Mesendoderm (in vitro differentiated cells): Measurements from ENCODE around the gene PLPP7.
"Not testable (repeated sequence)": the region's sequence is repeated elsewhere in the genome, so short reads cannot be mapped to it uniquely, and the experiment has no call there.

Experiments used
- DNase-seq: peaks from one replicate; pipeline ENCODE4 v3.0.0; 2013
- H2AK5ac ChIP-seq: 2 replicates; pipeline ENCODE4 v1.6.1; 2013; ENCODE audit warnings: low read length, inconsistent platforms
- H2BK120ac ChIP-seq: 2 replicates; pipeline ENCODE4 v1.6.1; 2013; ENCODE audit warnings: low read depth, mild to moderate bottlenecking, low read length, moderate library complexity, mixed read lengths
- H2BK15ac ChIP-seq: replicated peaks from 2 replicates; pipeline ENCODE4 v1.6.1; 2013; ENCODE audit warnings: low read depth, mild to moderate bottlenecking, moderate library complexity
- H2BK5ac ChIP-seq: 2 replicates; pipeline ENCODE4 v1.6.1; 2013; ENCODE audit warnings: low read length, inconsistent platforms
- H3K18ac ChIP-seq: 2 replicates; pipeline ENCODE4 v1.6.1; 2013; ENCODE audit warnings: mild to moderate bottlenecking, low read length, mixed read lengths
- H3K23ac ChIP-seq: one replicate; pipeline ENCODE4 v1.6.1; 2013; ENCODE audit warnings: low read length
- H3K27ac ChIP-seq: 2 replicates; pipeline ENCODE4 v1.5.1; 2013; ENCODE audit warnings: low read depth, mild to moderate bottlenecking, inconsistent platforms, low read length, moderate library complexity
- H3K27me3 ChIP-seq: 2 replicates; pipeline ENCODE4 v1.6.1; 2013; ENCODE audit warnings: low read length, control low read depth, mild to moderate bottlenecking, inconsistent platforms; ENCODE audit not compliant: insufficient read depth, poor library complexity
- H3K36me3 ChIP-seq: 2 replicates; pipeline ENCODE4 v1.6.1; 2013; ENCODE audit warnings: low read length, inconsistent platforms; ENCODE audit not compliant: control insufficient read depth, insufficient read depth
- H3K4ac ChIP-seq: one replicate; pipeline ENCODE4 v1.6.1; 2013; ENCODE audit warnings: low read depth, mild to moderate bottlenecking, low read length, moderate library complexity
- H3K4me1 ChIP-seq: 2 replicates; pipeline ENCODE4 v1.6.1; 2013; ENCODE audit warnings: low read depth, low read length, inconsistent platforms; ENCODE audit not compliant: control insufficient read depth
- H3K4me2 ChIP-seq: 2 replicates; pipeline ENCODE4 v1.6.1; 2013; ENCODE audit warnings: low read length
- H3K4me3 ChIP-seq: 2 replicates; pipeline ENCODE4 v1.5.1; 2013; ENCODE audit warnings: mild to moderate bottlenecking, low read length
- H3K56ac ChIP-seq: one replicate; pipeline ENCODE4 v1.6.1; 2013; ENCODE audit warnings: low read length
- H3K79me1 ChIP-seq: 2 replicates; pipeline ENCODE4 v1.6.1; 2013; ENCODE audit warnings: low read length, inconsistent platforms
- H3K79me2 ChIP-seq: 2 replicates; pipeline ENCODE4 v1.6.1; 2013; ENCODE audit warnings: mild to moderate bottlenecking, low read length; ENCODE audit not compliant: control insufficient read depth, insufficient read depth
- H3K9ac ChIP-seq: 2 replicates; pipeline ENCODE4 v1.6.1; 2013; ENCODE audit warnings: low read length, inconsistent platforms
- H4K5ac ChIP-seq: one replicate; pipeline ENCODE4 v1.6.1; 2013; ENCODE audit warnings: low read length
- H4K8ac ChIP-seq: one replicate; pipeline ENCODE4 v1.6.1; 2013; ENCODE audit warnings: low read depth, mild to moderate bottlenecking, control low read depth, low read length, moderate library complexity
- WGBS: extraction: QIAGEN DNeasy Blood & Tissue Kit; methylation state at CpG from one replicate; pipeline ENCODE4 v1.1.7; 2013; ENCODE audit warnings: low lambda C conversion rate, missing lambda C conversion rate; ENCODE audit not compliant: insufficient coverage; ENCODE audit errors: extremely low coverage; 5-methylcytosine and 5-hydroxymethylcytosine counted together

PLPP7 gene

DNA sequence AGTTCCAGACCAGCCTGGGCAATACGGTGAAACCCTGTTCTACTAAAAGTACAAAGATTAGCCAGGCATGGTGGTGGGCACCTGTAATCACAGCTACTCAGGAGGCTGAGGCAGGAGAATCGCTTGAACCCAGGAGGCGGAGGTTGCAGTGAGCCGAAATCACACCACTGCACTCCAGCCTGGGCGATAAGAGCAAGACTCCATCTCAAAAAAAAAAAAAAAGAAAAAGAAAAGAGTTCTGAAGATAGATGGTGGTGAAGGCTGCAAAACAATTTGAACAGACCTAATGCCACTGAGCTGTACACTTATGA lies 26.5 kb upstream of the PLPP7 start:
- not testable (repeated sequence) for H4K5ac ChIP-seq, H3K18ac ChIP-seq, H3K23ac ChIP-seq, H2BK15ac ChIP-seq, H3K4me2 ChIP-seq, H4K8ac ChIP-seq, H2AK5ac ChIP-seq, H3K4me3 ChIP-seq, H3K27ac ChIP-seq, H3K56ac ChIP-seq, DNase-seq, H2BK120ac ChIP-seq, H3K4me1 ChIP-seq, H3K4ac ChIP-seq, H3K79me2 ChIP-seq, H3K9ac ChIP-seq, H3K36me3 ChIP-seq, H3K27me3 ChIP-seq, H3K79me1 ChIP-seq, H2BK5ac ChIP-seq
- WGBS, result no CpG with 5 or more reads among the region's 5 CpGs

GRCh38 chr9:131263701-131264100 lies 25.8 kb upstream of the PLPP7 start:
- no peak overlapping the region for H3K4ac ChIP-seq
- no peak overlapping the region for H3K4me2 ChIP-seq
- H3K23ac ChIP-seq, result no peak overlapping the region
- no peak overlapping the region for H2AK5ac ChIP-seq
- H3K4me3 ChIP-seq, result no peak overlapping the region
- no peak overlapping the region for H4K8ac ChIP-seq
- no peak overlapping the region for H2BK120ac ChIP-seq
- no CpG with 5 or more reads among the region's 6 CpGs for whole genome bisulfite sequencing
- no peak overlapping the region for H3K27ac ChIP-seq
- H4K5ac ChIP-seq, result no peak overlapping the region
- H3K79me2 ChIP-seq, result no peaks in the 10 kb centered on the region
- no peak overlapping the region for H3K56ac ChIP-seq
- no peak overlapping the region for H2BK5ac ChIP-seq
- H3K9ac ChIP-seq, result no peak overlapping the region
- no peaks in the 10 kb centered on the region for H3K27me3 ChIP-seq
- no peak overlapping the region for H2BK15ac ChIP-seq
- no peaks in the 10 kb centered on the region for H3K79me1 ChIP-seq
- H3K36me3 ChIP-seq, result no peaks in the 10 kb centered on the region
- DNase-seq, result no peak
- H3K18ac ChIP-seq, result no peak overlapping the region
- H3K4me1 ChIP-seq, result no peaks in the 10 kb centered on the region

GRCh38 chr9:131264231-131264630 lies 25.3 kb upstream of the PLPP7 start:
- no peak overlapping the region for H2AK5ac ChIP-seq
- H2BK120ac ChIP-seq, result no peak overlapping the region
- no peak overlapping the region for H3K4me3 ChIP-seq
- H3K23ac ChIP-seq, result no peak overlapping the region
- no peak for DNase-seq
- no peak overlapping the region for H3K18ac ChIP-seq
- H3K79me1 ChIP-seq, result no peaks in the 10 kb centered on the region
- no CpG with 5 or more reads among the region's 11 CpGs for WGBS
- no peak overlapping the region for H3K27ac ChIP-seq
- H3K79me2 ChIP-seq, result no peaks in the 10 kb centered on the region
- H3K4me2 ChIP-seq, result no peak overlapping the region
- no peak overlapping the region for H3K9ac ChIP-seq
- no peak overlapping the region for H3K56ac ChIP-seq
- no peaks in the 10 kb centered on the region for H3K27me3 ChIP-seq
- no peak overlapping the region for H2BK5ac ChIP-seq
- H4K5ac ChIP-seq, result no peak overlapping the region
- H3K36me3 ChIP-seq, result no peaks in the 10 kb centered on the region
- H3K4ac ChIP-seq, result no peak overlapping the region
- no peaks in the 10 kb centered on the region for H3K4me1 ChIP-seq
- no peak overlapping the region for H4K8ac ChIP-seq
- H2BK15ac ChIP-seq, result no peak overlapping the region

- no peak overlapping the region for H3K4ac ChIP-seq
- H3K79me2 ChIP-seq, result no peaks in the 10 kb centered on the region
- no peak overlapping the region for H2AK5ac ChIP-seq
- no peak overlapping the region for H3K4me3 ChIP-seq
- no peak for DNase-seq
- H3K4me2 ChIP-seq, result no peak overlapping the region
- no peak overlapping the region for H4K8ac ChIP-seq
- H3K4me1 ChIP-seq, result no peaks in the 10 kb centered on the region
- H2BK120ac ChIP-seq, result no peak overlapping the region
- H3K27ac ChIP-seq, result no peak overlapping the region
- H4K5ac ChIP-seq, result no peak overlapping the region
- H2BK5ac ChIP-seq, result no peak overlapping the region
- no peak overlapping the region for H3K56ac ChIP-seq
- H3K79me1 ChIP-seq, result no peaks in the 10 kb centered on the region
- no peak overlapping the region for H3K18ac ChIP-seq
- no peak overlapping the region for H3K9ac ChIP-seq
- no peak overlapping the region for H2BK15ac ChIP-seq
- WGBS, result no CpG with 5 or more reads among the region's 26 CpGs
- H3K36me3 ChIP-seq, result no peaks in the 10 kb centered on the region
- H3K23ac ChIP-seq, result no peak overlapping the region
- H3K27me3 ChIP-seq, result no peaks in the 10 kb centered on the region
Measured at GRCh38 chr9:131266266-131267229, 23.0 kb upstream of the PLPP7 start.

DNA sequence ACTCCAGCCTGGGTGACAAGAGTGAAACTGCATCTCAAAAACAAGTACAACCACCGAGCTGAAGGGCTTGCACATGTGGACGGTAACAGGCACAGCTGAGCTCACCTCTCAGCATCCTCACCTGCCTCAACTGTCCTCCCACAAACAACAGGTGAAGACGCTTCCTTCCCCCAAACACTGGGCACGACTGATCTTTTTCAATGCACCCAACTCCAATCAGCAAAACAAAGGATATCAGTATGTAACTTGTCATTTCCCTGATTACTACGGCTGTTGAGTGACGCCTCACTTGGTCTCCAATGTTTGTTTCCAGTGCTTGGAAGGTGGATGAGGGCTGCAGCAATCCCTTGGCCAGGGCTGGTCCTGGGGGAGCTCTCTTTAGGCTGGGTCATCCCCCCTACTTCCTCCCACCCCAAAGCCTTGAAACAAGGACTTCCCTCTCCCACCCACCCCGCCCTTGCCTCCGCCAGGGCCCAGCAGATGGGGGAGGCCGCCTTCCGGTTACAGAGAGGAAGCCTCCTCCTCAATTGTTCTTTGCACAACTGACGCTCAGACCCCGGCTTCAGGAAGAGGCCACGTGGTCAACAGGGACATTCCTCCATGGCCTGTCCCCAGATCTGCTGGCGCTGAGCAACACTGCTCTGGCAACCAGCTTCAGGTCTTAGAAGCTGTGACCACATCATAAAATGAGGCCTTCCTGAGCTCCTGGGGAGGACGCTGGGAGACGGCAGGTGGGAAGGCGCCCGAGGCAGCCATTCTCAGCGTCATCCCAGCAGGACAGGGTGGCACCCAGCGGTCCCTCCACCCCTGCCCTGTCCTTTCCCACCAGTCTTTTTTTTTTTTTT lies 19.1 kb upstream of the PLPP7 start:
- Histone ChIP-seq H3K4me1 (no peaks in the 10 kb centered on the region), H4K8ac (no peak overlapping the region), H3K36me3 (no peaks in the 10 kb centered on the region), H3K4me2 (no peak overlapping the region), H3K9ac (no peak overlapping the region), H2BK15ac (no peak overlapping the region), H3K4ac (no peak overlapping the region), H3K18ac (no peak overlapping the region), H3K27me3 (no peaks in the 10 kb centered on the region), H3K56ac (no peak overlapping the region), H4K5ac (no peak overlapping the region), H3K27ac (no peak overlapping the region), H3K79me1 (no peaks in the 10 kb centered on the region), H2BK120ac (no peak overlapping the region), H2BK5ac (no peak overlapping the region), H3K4me3 (no peak overlapping the region), H3K23ac (no peak overlapping the region), H3K79me2 (no peaks in the 10 kb centered on the region), H2AK5ac (no peak overlapping the region)
- no peak for DNase-seq
- no CpG with 5 or more reads among the region's 20 CpGs for WGBS
